Activated T-cell treated with anti-CD3 and anti-CD28 coated beads for 24 hours (primary cell): ENCODE results near the gene HCK.
A peak's percentile ranks its signal among the peaks of the same experiment; 100 is the strongest.
"Not testable (repeated sequence)": the region's sequence is repeated elsewhere in the genome, so short reads cannot be mapped to it uniquely, and the experiment has no call there.

Experiments
- DNase-seq: peaks from one replicate; pipeline ENCODE4 v3.0.0-alpha.2; 2020; ENCODE audit warnings: low read depth

HCK gene

GRCh38 chr20:32029561-32029960, 22.5 kb upstream of the HCK start:
- DNase-seq: no peak

- DNase-seq: peak; percentile 45
These were observed 20.8 kb upstream of the HCK start for GRCh38 chr20:32031007-32031958.

GRCh38 chr20:32033316-32033715, 18.7 kb upstream of the HCK start:
- no peak for DNase-seq

DNA sequence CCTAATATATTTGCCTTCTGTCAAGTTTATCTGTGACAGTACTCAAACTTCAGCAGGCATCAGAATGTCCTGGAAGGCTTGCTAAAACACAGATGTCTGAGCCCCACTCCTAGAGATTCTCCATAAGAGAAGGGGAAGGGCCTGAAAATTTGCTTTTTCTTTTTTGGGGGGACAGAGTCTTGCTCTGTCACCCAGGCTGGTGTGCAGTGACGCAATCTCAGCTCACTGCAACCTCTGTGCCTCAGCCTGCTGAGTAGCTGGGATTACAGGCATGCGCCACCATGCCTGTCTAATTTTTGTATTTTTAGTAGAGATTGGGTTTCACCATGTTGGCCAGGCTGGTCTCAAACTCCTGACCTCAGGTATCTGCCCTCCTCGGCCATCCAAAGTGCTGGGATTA, 18.3 kb upstream of the HCK start:
- not testable (repeated sequence) for DNase-seq

DNA sequence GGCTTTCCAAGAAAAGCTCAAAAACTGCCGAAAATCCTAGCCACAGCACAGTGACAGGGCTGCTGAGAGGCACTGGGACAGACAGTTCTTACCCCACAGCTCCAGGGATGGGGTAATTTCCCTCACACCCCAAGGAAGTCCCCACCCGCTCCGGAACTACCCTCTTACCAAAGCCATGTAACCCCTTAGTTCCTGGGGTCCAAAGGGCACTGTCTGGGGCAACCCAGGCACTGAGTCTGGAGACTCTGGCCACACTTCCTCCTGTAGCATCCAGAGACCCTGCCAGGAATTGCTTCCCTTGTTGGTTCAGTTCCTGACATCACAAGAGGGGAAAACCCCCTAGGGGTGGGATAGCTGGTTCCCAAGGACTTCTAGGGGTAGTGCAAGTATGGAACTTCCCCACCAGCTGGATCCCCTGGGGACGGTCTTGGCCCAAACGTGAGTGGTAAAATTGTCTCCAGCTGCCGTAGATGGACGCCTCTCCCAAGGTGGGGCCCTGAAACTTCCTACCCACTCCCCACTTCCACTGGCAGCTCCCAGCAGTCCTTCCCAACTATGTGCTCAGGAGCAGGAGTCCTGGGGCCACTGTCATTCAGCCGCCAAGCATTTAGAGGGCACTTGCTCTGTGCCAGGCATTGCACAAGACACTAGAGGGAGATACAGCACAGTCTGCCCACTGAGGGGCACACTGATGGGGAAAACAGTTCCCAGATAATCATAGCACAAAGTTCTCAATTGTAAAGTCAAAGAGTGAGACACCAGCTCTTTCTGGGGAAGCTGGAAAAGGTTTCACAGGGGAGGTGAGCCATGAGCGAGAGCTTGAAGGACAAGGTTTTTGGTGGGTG, 17.2 kb upstream of the HCK start:
- DNase-seq: no peak

GRCh38 chr20:32035426-32035779, 16.6 kb upstream of the HCK start:
- DNase-seq: no peak

DNA sequence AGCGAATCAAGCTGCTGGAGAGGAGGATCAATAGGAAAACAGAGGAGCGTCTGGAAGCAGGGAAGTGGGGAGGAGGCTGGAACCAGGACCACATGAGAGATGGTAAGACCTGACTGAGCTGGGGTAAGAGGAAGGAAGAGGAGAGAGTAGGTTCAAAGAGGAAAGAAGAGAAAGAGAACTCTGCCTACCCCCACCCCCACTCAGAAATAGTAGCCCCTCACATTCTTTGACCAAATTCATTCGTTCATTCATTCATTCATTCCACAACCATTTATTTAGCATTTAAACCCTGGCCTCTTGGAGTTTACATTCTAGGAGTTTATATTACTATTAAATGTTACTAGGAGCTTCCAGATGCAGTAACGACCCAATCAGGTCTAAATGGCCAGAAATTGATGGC, 15.8 kb upstream of the HCK start:
- no peak for DNase-seq

- no peak for DNase-seq
These were observed 15.1 kb upstream of the HCK start for GRCh38 chr20:32036716-32037485.

- DNase-seq: no peak
These were observed 14.1 kb upstream of the HCK start for GRCh38 chr20:32037929-32038328.

DNA sequence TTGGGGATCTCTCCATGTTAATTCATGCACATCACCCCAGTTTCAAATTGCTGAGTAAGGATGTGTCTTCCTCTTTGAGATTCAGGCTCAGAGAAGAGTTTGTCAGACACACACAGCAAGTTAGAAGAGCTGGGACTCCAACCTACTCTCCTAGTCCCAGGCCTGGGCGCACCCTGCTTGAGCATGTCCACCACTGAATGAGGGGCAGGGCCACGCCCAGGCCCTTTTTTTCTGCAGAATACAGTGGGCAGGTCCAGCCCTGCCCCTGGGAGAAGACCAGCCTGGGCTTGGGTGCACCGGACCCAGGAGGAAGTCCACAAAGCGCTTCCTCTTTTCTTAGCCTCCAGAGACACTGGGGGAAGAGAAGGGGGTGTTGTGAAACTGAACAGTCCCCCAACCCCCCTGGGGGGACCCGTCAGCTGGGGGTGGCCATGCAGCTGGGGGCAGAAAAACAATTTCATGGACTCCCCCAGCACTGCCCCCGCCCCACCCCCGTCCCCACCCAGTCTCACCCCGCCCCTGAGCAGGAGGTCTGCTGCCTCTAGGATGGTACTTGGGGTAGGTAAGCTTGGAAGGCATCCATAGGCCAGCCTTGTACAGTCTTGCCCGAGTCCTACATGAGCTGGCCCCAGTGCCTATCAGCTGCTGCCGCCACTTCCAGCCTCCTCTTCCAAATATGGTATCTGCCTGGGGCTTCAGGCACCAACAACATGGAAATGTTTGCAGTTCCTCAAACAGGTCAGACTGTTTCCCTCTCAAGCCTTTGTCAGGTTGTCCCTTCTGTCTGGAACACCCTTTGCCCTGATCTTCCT, 11.7 kb upstream of the HCK start:
- DNase-seq: no peak

DNA sequence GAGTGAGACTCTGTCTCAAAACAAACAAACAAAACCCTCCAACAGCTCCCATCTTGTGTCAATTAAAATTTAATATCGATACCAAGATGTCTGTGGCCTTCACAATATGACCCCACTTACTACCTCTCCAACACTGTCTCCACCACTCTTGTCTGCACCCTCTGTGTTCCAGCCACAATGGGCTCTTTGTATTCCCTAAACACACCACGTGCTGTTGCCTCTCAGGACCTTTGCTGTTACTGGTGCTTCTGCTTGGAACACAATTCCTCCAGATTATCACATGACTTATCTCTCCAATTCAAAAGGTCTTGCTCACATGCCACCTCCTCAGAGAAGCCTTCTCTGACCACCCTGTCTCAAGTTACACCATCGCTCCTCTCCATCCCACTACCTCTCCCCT, 6.0 kb upstream of the HCK start:
- no peak for DNase-seq

GRCh38 chr20:32050324-32050841, 1.7 kb upstream of the HCK start:
- no peak for DNase-seq

DNA sequence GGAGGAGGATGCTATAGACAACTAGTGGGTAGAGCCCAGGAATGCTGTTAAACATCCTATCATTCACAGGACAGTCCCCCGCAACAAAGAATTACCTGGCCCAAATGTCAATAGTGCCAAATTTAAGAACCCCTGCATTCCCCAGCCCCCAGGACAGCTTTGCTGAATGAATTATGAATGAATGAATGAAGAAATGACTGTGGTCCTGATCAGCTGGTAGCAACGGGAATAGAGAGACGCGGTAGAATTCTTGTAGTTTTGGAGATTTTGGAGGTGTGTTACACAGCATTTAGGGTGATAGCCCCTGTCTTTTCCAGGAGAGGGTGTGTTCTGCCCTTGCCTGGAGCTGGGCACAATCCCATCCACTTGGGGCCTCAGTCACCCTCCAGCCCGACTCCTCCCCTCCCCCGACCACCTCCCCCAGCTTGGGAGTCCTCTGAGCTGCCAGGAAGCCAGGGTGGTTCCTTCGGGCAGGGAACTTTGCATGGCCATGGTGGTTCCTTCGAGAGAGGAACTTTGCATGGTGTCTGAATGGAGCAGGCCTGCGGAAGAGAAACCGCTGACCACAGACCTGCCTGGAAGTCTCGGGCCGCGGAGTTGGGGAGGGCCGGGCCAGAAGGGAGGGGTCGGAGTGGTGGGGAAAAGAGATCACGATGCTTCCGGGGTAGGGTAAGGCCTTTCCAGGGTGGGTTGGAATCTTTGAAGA, 1.0 kb upstream of the HCK start:
- DNase-seq: no peak

DNA sequence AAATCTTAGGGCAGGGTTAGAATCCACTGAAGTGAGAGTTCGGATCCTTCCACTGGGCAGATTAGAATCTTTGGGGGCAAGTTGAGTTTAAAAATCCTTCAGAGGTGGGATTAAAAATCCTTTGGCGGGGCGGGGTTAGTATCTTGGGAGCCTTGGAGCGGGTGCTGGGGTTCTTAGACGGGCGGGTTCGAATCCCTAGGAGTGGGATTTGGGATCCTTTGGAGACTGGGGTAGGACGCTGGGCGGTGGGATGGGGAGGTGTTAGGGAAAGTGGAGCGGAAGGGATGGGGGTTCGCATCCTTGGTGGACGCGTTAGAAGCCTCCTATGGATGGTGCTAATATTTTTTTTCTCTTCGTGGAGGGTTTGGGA, 337 bp upstream of the HCK start:
- DNase-seq: no peak

DNA sequence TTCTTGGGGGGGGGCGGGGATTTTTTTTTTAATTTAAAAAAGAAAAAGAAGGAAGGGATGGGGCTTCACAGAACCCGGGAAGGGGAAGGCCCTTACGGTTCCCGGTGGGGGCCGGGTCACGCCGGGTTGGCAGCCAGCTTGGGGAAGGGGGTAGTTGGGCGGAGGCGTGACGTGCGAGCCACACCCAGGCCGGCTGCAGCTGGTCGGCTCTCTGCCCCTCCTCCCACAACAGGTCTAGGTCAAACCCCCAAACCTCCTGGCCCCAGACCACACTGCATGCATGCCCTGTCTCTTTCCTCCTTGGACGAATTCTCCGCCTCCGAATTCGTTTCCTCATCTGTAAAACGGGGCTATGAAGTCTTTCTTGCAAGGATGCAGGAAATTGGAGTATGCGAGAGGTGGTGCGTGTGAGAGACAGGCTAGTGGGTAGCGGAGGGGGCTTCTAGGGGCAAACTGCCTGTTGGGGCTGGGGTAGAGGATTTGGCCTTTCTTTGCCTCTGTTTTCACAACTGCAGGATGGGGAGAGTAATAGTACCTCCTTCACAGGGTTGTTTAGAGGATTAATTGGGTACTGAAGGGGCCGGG, 828 bp downstream of the HCK start:
- no peak for DNase-seq

DNA sequence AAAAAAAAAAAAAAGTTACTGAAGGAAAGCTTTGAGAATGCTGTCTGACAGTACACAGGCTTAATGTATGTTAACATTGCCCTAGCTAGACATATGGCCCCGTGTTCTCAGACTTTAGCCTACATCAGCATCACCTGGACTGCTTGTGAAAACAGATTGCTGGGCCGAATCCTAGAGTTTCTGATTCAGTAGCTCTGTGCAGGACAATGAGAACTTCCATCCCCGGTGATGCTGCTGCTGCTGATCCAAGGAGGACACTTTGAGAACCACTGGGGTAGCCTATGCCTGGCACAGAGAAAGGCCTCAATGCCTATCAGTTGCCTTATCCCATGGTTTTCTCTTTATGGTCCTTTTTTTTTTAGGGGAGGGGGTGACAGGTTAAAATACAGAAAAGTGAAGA, 1.6 kb downstream of the HCK start:
- no peak for DNase-seq

DNA sequence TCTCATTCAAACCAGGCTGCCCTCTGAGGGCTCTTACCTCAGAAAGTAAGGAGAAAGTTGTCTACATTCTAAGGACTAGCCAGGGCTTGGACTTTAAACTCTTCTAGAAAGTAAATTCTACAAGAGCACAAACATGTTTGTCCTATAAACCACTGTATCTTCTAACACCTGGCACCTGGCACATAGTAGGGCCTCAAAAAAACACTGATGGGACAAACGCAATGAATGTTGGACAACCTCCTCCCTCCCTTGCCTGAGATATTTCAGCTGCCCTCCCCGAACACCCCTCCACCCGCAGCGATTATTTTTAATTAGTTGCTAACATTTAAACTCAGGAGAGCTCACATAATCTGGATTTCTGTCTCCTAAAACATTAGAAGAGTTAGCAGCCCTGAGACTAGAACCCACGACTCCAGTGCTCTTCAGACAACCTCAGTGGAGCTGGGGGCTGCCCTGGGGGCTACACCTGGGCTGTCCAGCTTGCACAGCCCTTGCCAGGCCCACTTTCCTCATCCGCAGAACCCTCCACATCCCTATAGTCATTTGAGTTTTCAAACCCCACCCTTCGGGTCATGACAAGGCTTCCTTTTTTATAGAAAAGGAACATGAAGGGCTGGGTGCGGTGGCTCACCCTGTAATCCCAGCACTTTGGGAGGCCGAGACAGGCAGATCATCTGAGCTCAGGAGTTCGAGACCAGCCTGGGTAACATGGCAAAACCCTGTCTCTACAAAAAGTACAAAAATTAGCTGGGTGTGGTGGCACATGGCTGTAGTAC, 4.9 kb downstream of the HCK start:
- DNase-seq: no peak

DNA sequence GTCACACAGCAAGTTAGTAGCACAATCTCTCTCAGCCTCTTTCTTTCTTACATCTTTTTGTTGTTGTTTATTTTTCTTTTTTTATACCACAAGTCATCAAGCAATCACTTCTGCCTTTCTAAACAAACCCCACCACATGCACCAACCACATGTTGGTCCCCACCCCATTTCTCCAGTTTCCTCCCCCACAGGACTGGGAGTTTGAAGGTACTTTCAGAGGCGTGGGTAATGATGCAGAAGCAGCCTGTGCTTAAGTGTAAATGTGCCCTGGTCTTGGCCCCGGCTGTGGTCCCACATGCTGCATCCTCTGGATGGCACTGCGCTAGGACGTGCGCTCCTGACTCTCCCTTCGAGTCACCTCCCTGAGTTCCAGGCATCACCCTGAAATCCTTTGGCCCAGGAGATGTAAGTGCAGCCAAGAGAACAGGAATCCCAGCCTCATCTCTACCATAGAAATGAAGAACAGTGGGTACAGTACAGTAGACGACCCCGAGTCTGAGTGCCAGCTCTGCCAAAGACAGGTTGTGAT, 5.7 kb downstream of the HCK start:
- DNase-seq: no peak

DNA sequence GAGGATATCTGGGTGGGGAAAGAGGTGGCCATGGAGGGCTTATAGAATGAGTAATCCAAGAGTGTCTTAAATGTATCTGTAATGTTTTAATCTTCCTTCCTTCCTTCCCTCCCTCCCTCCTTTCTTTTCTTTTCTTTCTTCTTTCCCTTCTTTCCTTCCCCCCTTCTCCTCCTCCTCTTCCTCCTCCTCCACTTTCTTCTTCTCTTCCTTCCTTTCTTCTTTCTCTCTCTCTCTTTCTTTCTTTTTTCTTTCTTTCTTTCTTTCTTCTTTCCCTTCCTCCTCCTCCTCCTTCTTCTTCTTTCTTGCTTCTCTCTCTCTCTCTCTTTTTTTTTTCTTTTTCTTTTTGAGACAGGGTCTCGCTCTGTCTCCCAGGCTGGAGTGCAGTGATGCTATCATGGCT, 7.1 kb downstream of the HCK start:
- DNase-seq: no peak
